Hepatocyte (in vitro differentiated cells): Measurements from ENCODE around the gene CDK5. TPM values are rescaled to one million over a fixed set of nuclear protein-coding genes. Genes with fewer than 3 reads are reported as not detected.

Experiments used
- DNase-seq: peaks from one replicate; pipeline ENCODE4 v3.0.0-alpha.2; 2016; ENCODE audit warnings: low spot score
- H2AFZ ChIP-seq: fragments of 200-600 bp; sonication (generic); 2 replicates; pipeline ENCODE4 v1.6.0; 2016; ENCODE audit warnings: antibody characterized with exemption, mild to moderate bottlenecking
- H3K27ac ChIP-seq: fragments of 200-600 bp; sonication (generic); 2 replicates; pipeline ENCODE4 v1.5.1; 2016; ENCODE audit warnings: mild to moderate bottlenecking
- H3K27me3 ChIP-seq: fragments of 200-600 bp; sonication (generic); 2 replicates; pipeline ENCODE4 v1.6.1; 2016
- H3K36me3 ChIP-seq: fragments of 200-600 bp; sonication (generic); replicated peaks from 2 replicates; pipeline ENCODE4 v1.5.1; 2016; ENCODE audit warnings: low read depth; ENCODE audit not compliant: insufficient read depth
- H3K4me1 ChIP-seq: fragments of 200-600 bp; sonication (generic); 2 replicates; pipeline ENCODE4 v1.5.1; 2016; ENCODE audit warnings: mild to moderate bottlenecking, moderate library complexity; ENCODE audit not compliant: insufficient read depth
- H3K4me2 ChIP-seq: fragments of 200-600 bp; sonication (generic); 2 replicates; pipeline ENCODE4 v1.6.0; 2016
- H3K4me3 ChIP-seq: fragments of 200-600 bp; sonication (generic); 2 replicates; pipeline ENCODE4 v1.5.1; 2016; ENCODE audit warnings: mild to moderate bottlenecking
- H3K79me2 ChIP-seq: fragments of 200-600 bp; sonication (generic); 2 replicates; pipeline ENCODE4 v1.6.0; 2017; ENCODE audit warnings: mild to moderate bottlenecking
- H3K9me2 ChIP-seq: fragments of 200-600 bp; sonication (generic); replicated peaks from 2 replicates; pipeline ENCODE4 v1.6.0; 2017; ENCODE audit warnings: mild to moderate bottlenecking; ENCODE audit not compliant: insufficient read depth
- H3K9me3 ChIP-seq: fragments of 200-600 bp; sonication (generic); 2 replicates; pipeline ENCODE4 v1.5.1; 2016; ENCODE audit warnings: low read depth, mild to moderate bottlenecking
- H4K20me1 ChIP-seq: fragments of 200-600 bp; sonication (generic); 2 replicates; pipeline ENCODE4 v1.6.0; 2016; ENCODE audit warnings: mild to moderate bottlenecking; ENCODE audit not compliant: insufficient read depth, poor library complexity, severe bottlenecking
- EZH2 ChIP-seq: fragments of 200-600 bp; sonication (generic); IDR thresholded peaks from 2 replicates; pipeline ENCODE4 v1.6.1; 2016; ENCODE audit warnings: antibody characterized with exemption, mild to moderate bottlenecking, borderline replicate concordance
- EZH2phosphoT487 ChIP-seq: fragments of 200-600 bp; sonication (generic); IDR thresholded peaks from one replicate; pipeline ENCODE4 v1.6.1; 2018; ENCODE audit warnings: antibody characterized with exemption, mild to moderate bottlenecking, low read depth, moderate library complexity; ENCODE audit not compliant: unreplicated experiment, severe bottlenecking
- WGBS: methylation state at CpG from one replicate; pipeline ENCODE4 v1.1.6; 2016; ENCODE audit warnings: low lambda C conversion rate; ENCODE audit errors: missing lambda C conversion rate; 5-methylcytosine and 5-hydroxymethylcytosine counted together
- polyA plus RNA-seq: library from polyadenylated mRNA; unstranded; fragments of >200 nt; fragmentation: Nextera tagmentation; extraction: Ambion mirVana; gene quantifications from 2 replicates; pipeline ENCODE4 v1.2.1, GENCODE V29; 2016
- total RNA-seq: library from RNA; depleted of rRNA; stranded (reverse); fragments of >200 nt; gene quantifications from 2 replicates; pipeline ENCODE4 v1.2.3, GENCODE V29; 2014
- TF ChIP-seq, protein P1 (sequence below): fragments of 200-600 bp; sonication (generic); IDR thresholded peaks from 2 replicates; pipeline ENCODE4 v1.5.1; 2016; ENCODE audit warnings: antibody characterized with exemption, mild to moderate bottlenecking; ENCODE audit not compliant: poor library complexity

Gene CDK5
- 15.2 and 17.4 TPM in 2 replicates for total RNA-seq
- polyA plus RNA-seq: 29.4 and 39.4 TPM in 2 replicates

DNA sequence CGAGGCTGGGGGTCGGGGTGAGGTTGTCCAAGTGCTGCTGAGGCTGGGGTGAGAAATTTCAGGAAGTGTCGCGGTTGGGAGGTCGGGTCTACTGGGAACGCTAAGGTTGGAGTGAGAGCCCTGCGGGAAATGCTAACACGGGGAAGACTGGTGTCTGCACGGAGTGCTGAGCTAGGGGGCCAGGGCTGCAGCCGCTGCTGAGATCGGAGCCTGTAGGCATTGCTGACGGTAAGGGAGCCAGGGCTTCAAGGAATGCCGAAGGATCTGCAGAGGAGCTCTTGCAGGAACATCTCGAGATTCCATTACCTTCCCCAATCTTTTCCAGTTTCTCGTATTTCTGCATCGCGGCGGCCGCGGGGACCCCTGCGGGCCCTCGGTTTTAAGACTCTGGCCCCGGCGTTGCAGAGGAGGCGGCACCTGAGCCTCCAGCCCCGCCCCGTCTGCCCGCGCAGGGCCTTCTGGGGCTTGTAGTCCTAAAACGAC, at the start of gene CDK5:
CDK5 (minus strand) TSS at position 392 of the 483 bp plus-strand sequence; CDS start at position 343, 49 bp downstream.
- TF ChIP-seq EZH2 (no peak), EZH2phosphoT487 (no peak)
- TF ChIP-seq, protein P1, sequence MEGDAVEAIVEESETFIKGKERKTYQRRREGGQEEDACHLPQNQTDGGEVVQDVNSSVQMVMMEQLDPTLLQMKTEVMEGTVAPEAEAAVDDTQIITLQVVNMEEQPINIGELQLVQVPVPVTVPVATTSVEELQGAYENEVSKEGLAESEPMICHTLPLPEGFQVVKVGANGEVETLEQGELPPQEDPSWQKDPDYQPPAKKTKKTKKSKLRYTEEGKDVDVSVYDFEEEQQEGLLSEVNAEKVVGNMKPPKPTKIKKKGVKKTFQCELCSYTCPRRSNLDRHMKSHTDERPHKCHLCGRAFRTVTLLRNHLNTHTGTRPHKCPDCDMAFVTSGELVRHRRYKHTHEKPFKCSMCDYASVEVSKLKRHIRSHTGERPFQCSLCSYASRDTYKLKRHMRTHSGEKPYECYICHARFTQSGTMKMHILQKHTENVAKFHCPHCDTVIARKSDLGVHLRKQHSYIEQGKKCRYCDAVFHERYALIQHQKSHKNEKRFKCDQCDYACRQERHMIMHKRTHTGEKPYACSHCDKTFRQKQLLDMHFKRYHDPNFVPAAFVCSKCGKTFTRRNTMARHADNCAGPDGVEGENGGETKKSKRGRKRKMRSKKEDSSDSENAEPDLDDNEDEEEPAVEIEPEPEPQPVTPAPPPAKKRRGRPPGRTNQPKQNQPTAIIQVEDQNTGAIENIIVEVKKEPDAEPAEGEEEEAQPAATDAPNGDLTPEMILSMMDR: no peak
- peak within 1 kb of the TSS; percentile 94 for H3K4me3 ChIP-seq
- H3K4me2 ChIP-seq: peak within 1 kb of the TSS; percentile 98
- no peaks in the 10 kb centered on the region for H3K9me2 ChIP-seq
- H3K27ac ChIP-seq: peak within 1 kb of the TSS; percentile 97
- H3K36me3 ChIP-seq: no peaks in the 10 kb centered on the region
- no peak for DNase-seq
- H3K4me1 ChIP-seq: peaks cover 34% of the 10 kb centered on the region
- WGBS: 2% methylated on average over 29 of the region's 30 CpGs
- peak within 1 kb of the TSS; percentile 41 for H2AFZ ChIP-seq
- H3K27me3 ChIP-seq: no peaks in the 10 kb centered on the region
- H3K9me3 ChIP-seq: no peaks in the 10 kb centered on the region
- peaks cover 31% of the 10 kb centered on the region for H3K79me2 ChIP-seq
- peaks cover 12% of the 10 kb centered on the region for H4K20me1 ChIP-seq

DNA sequence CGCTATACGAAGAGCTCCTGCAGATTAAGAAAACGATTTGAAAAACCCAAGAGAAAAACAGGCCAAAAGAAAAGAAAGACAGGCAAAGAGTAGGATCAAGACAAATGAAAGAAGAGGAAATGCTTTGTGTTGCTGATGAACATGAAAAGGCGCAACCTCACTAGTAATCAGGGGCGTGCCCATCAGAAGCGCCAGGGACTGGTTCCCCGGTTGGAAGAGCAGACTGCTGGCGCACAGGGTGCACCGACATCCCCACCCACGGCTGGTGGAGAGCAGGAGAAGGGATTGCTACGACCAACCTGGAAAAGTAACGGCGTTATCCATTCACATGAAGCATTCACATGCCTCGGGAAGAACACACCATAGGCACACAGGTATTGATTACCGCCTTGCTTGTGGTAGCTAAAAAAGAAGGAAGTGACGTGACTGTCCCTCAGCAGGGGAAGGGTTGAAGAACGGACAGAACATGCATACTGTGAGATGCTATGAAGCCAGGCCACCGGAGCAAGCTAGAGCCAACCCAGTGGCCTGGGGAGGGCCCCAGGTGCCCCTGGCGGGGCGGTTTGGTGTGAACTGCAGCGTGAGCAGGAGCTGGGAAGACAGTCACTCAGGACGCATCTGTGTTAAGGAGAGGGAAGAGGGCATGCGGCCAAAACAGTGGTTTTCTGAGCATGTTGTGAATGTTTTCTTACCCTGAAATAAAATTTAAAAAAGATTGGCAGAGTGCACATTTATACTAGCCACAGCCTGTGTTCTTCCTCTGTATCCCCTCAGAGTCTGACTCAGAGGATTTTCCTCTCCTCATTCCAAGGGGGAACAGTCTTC, 46.9 kb upstream of the CDK5 start:
- Histone ChIP-seq H3K27ac (no peak overlapping the region), H2AFZ (no peak overlapping the region), H3K4me1 (no peaks in the 10 kb centered on the region), H3K79me2 (peaks cover 82% of the 10 kb centered on the region), H3K36me3 (no peaks in the 10 kb centered on the region), H3K4me3 (no peak overlapping the region), H3K9me2 (no peaks in the 10 kb centered on the region), H3K4me2 (no peak overlapping the region), H4K20me1 (peaks cover 67% of the 10 kb centered on the region), H3K9me3 (no peaks in the 10 kb centered on the region), H3K27me3 (no peaks in the 10 kb centered on the region)
- DNase-seq: no peak
- TF ChIP-seq, protein P1: no peak
- TF ChIP-seq EZH2phosphoT487 (no peak), EZH2 (no peak)
- WGBS: 82% methylated on average over 23 of the region's 23 CpGs

DNA sequence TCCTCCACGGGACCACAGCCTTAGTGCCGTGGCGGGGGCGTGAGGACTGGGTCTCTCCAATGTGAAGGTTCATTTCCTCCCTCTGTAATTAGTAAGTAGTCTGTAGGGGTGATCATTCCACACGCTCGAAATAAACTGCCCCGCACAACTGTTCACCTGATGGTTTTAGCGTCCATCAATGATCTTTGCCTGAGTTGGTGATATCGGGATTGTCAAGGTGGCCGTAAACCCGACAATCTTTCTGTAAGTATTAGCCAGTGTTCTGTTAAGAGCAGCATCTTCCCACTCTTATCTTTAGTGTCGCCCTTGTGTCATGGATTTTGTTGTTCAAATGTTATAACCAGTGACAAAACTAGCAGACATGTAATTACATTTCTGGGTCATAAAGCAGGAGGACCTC, 46.3 kb upstream of the CDK5 start:
- WGBS: 81% methylated on average over 12 of the region's 12 CpGs
- H3K4me2 ChIP-seq: no peak overlapping the region
- DNase-seq: no peak

More for the DNA sequence above, 46.3 kb upstream of the CDK5 start:
- Histone ChIP-seq H3K27ac (no peak overlapping the region), H3K9me3 (no peaks in the 10 kb centered on the region), H2AFZ (no peak overlapping the region), H3K9me2 (no peaks in the 10 kb centered on the region), H3K27me3 (no peaks in the 10 kb centered on the region), H4K20me1 (peaks cover 65% of the 10 kb centered on the region), H3K4me3 (no peak overlapping the region), H3K36me3 (no peaks in the 10 kb centered on the region), H3K79me2 (peaks cover 82% of the 10 kb centered on the region), H3K4me1 (no peaks in the 10 kb centered on the region)
- TF ChIP-seq EZH2 (no peak), EZH2phosphoT487 (no peak)
- TF ChIP-seq, protein P1: no peak
